A549 (cell line): Measurements from ENCODE around the gene FOSL2. TPM values are rescaled to one million over a fixed set of nuclear protein-coding genes. Genes with fewer than 3 reads are reported as not detected.
A peak's percentile ranks its signal among the peaks of the same experiment; 100 is the strongest.

Source experiments
- ATAC-seq, 2 experiments: fragments of 200-7000 bp in 1 of 2; fragments of >200 bp in 1 of 2; cut with Nextera tagmentation in 1 of 2; cut with Tn5 transposase in 1 of 2; 3 replicates each; pipeline versions ENCODE4 v1.8.0 to v1.9.1; 2018 to 2020; ENCODE audit warnings: mild to moderate bottlenecking in 1 of 2, moderate library complexity in 1 of 2
- CTCF ChIA-PET: fragments of 300-600 bp; sonication (Branson Sonifier 250); formaldehyde crosslinking; extraction: SDS; loops from one replicate; lab custom pipeline; 2021; ENCODE audit warnings: antibody characterized with exemption, inconsistent platforms; lab: Yijun Ruan, JAX
- POLR2A ChIA-PET: fragments of 350-600 bp; formaldehyde crosslinking; extraction: SDS; loops from one replicate; lab custom pipeline; 2021; ENCODE audit warnings: antibody characterized with exemption, inconsistent platforms; lab: Yijun Ruan, JAX
- DNase-seq, 2 experiments: peaks; one replicate each; pipeline versions ENCODE4 v3.0.0 to v3.0.0-alpha.2; 2011 to 2016; ENCODE audit warnings: low read depth in 1 of 2, low spot score in 1 of 2
- FAIRE-seq: peaks from 2 replicates; lab custom pipeline; 2011; peaks lifted over from hg19 to GRCh38; lab: Jason Lieb, UNC
- H3K27ac ChIP-seq, 2 experiments: fragments of >200 bp; sonication (Bioruptor Twin); formaldehyde crosslinking; 3 replicates each; pipeline ENCODE4 v1.5.1; 2016 to 2017
- H3K4me1 ChIP-seq: fragments of >200 bp; sonication (Bioruptor Twin); formaldehyde crosslinking; 3 replicates; pipeline ENCODE4 v1.6.1; 2016
- H3K4me2 ChIP-seq: fragments of >200 bp; sonication (Bioruptor Twin); formaldehyde crosslinking; 3 replicates; pipeline ENCODE4 v1.6.1; 2016
- H3K4me3 ChIP-seq: fragments of >200 bp; sonication (Bioruptor Twin); formaldehyde crosslinking; 3 replicates; pipeline ENCODE4 v1.5.1; 2016
- H3K9me3 ChIP-seq: fragments of >200 bp; sonication (Bioruptor Twin); formaldehyde crosslinking; 3 replicates; pipeline ENCODE4 v1.6.1; 2016
- ATOH8 ChIP-seq: fragments of 250-450 bp; sonication (Bioruptor Pico); IDR thresholded peaks from 2 replicates; pipeline ENCODE4 v1.5.0; 2020; ENCODE audit warnings: low read depth, mild to moderate bottlenecking, moderate library complexity
- BCL3 ChIP-seq: fragments of >200 bp; sonication (Bioruptor Twin); formaldehyde crosslinking; IDR thresholded peaks from 3 replicates; pipeline ENCODE4 v1.6.1; 2016
- CTCF ChIP-seq: fragments of >200 bp; sonication (Bioruptor Twin); formaldehyde crosslinking; IDR thresholded peaks from 3 replicates; pipeline ENCODE4 v1.5.1; 2016
- E2F6 ChIP-seq: IDR thresholded peaks from 2 replicates; pipeline ENCODE4 v1.6.1; 2012; ENCODE audit warnings: low read depth, borderline replicate concordance
- EHF ChIP-seq: fragments of 250-450 bp; sonication (Bioruptor Pico); IDR thresholded peaks from 2 replicates; pipeline ENCODE4 v1.5.0; 2020; ENCODE audit warnings: mild to moderate bottlenecking
- EP300 ChIP-seq, 2 experiments: fragments of >200 bp; sonication (Bioruptor Twin); formaldehyde crosslinking; IDR thresholded peaks; 2 replicates in 1 of 2; 3 replicates in 1 of 2; pipeline ENCODE4 v1.6.1; 2016 to 2017
- ESRRA ChIP-seq: fragments of 150-350 bp; IDR thresholded peaks from 2 replicates; pipeline ENCODE4 v1.6.1; 2014; ENCODE audit warnings: mild to moderate bottlenecking, low read length, borderline replicate concordance
- FOSB ChIP-seq: fragments of 250-450 bp; sonication (Bioruptor Pico); IDR thresholded peaks from 2 replicates; pipeline ENCODE4 v1.5.0; 2020; ENCODE audit warnings: mild to moderate bottlenecking, moderate library complexity
- FOSL2 ChIP-seq, 2 experiments: fragments of 450-650 bp in 1 of 2; fragments of >200 bp in 1 of 2; sonication (Bioruptor Twin) in 1 of 2; formaldehyde crosslinking; IDR thresholded peaks; 2 replicates each; pipeline versions ENCODE4 v1.5.0 to v1.6.1; 2016 to 2020; ENCODE audit warnings: mild to moderate bottlenecking in 1 of 2, moderate library complexity in 1 of 2
- GATA3 ChIP-seq: IDR thresholded peaks from 2 replicates; pipeline ENCODE4 v1.6.1; 2012; ENCODE audit warnings: borderline replicate concordance
- HES2 ChIP-seq: fragments of >200 bp; sonication (Bioruptor Twin); formaldehyde crosslinking; IDR thresholded peaks from 2 replicates; pipeline ENCODE4 v1.6.1; 2016
- HEYL ChIP-seq: fragments of 250-450 bp; sonication (Bioruptor Pico); IDR thresholded peaks from 2 replicates; pipeline ENCODE4 v1.8.0; 2021; ENCODE audit warnings: mild to moderate bottlenecking, moderate library complexity
- HMGXB4 ChIP-seq: fragments of 250-450 bp; sonication (Bioruptor Pico); IDR thresholded peaks from 2 replicates; pipeline ENCODE4 v1.5.0; 2021; ENCODE audit warnings: mild to moderate bottlenecking, moderate library complexity, borderline replicate concordance
- HOXA7 ChIP-seq: fragments of 250-450 bp; sonication (Bioruptor Pico); IDR thresholded peaks from 2 replicates; pipeline ENCODE4 v1.5.0; 2020; ENCODE audit warnings: mild to moderate bottlenecking, moderate library complexity
- HOXB13 ChIP-seq: fragments of 250-450 bp; sonication (Bioruptor Pico); IDR thresholded peaks from 2 replicates; pipeline ENCODE4 v1.5.0; 2020; ENCODE audit warnings: low read depth, mild to moderate bottlenecking, moderate library complexity
- JUNB ChIP-seq: fragments of >200 bp; sonication (Bioruptor Twin); formaldehyde crosslinking; IDR thresholded peaks from 2 replicates; pipeline ENCODE4 v1.6.1; 2016
- KDM1A ChIP-seq: fragments of 200-600 bp; sonication (generic); IDR thresholded peaks from 2 replicates; pipeline ENCODE4 v1.6.1; 2016; ENCODE audit warnings: low read depth, mild to moderate bottlenecking
- KDM5A ChIP-seq: fragments of 200-600 bp; sonication (generic); IDR thresholded peaks from 2 replicates; pipeline ENCODE4 v1.6.1; 2016; ENCODE audit warnings: antibody characterized with exemption, mild to moderate bottlenecking
- MAX ChIP-seq: IDR thresholded peaks from 2 replicates; pipeline ENCODE4 v1.6.1; 2012
- NFE2L2 ChIP-seq: fragments of 150-350 bp; conservative IDR thresholded peaks from 2 replicates; pipeline ENCODE4 v1.6.1; 2014; ENCODE audit warnings: low read length
- NPAS2 ChIP-seq: fragments of 250-450 bp; sonication (Bioruptor Pico); IDR thresholded peaks from 2 replicates; pipeline ENCODE4 v1.8.0; 2022; ENCODE audit warnings: mild to moderate bottlenecking, moderate library complexity, borderline replicate concordance
- PBX3 ChIP-seq: IDR thresholded peaks from 2 replicates; pipeline ENCODE4 v1.6.1; 2012
- RCOR1 ChIP-seq: fragments of 150-350 bp; IDR thresholded peaks from 2 replicates; pipeline ENCODE4 v1.6.1; 2014; ENCODE audit warnings: antibody characterized with exemption, low read length, low read depth
- RFX5 ChIP-seq: fragments of 450-650 bp; IDR thresholded peaks from 2 replicates; pipeline ENCODE4 v1.7.1; 2014; ENCODE audit warnings: antibody characterized with exemption, mild to moderate bottlenecking, moderate library complexity
- RNF2 ChIP-seq: fragments of 200-600 bp; sonication (generic); IDR thresholded peaks from 2 replicates; pipeline ENCODE4 v1.6.1; 2016; ENCODE audit warnings: low read depth, mild to moderate bottlenecking, antibody characterized with exemption, moderate library complexity, borderline replicate concordance
- SREBF2 ChIP-seq: fragments of 450-650 bp; IDR thresholded peaks from 2 replicates; pipeline ENCODE4 v1.6.1; 2014; ENCODE audit warnings: mild to moderate bottlenecking, moderate library complexity
- TFCP2L1 ChIP-seq: fragments of 250-450 bp; sonication (Bioruptor Pico); IDR thresholded peaks from 2 replicates; pipeline ENCODE4 v1.5.0; 2021; ENCODE audit warnings: mild to moderate bottlenecking
- TP53 ChIP-seq: fragments of 250-450 bp; sonication (Bioruptor Pico); IDR thresholded peaks from 2 replicates; pipeline ENCODE4 v1.5.0; 2021; ENCODE audit warnings: mild to moderate bottlenecking, moderate library complexity
- USF2 ChIP-seq: fragments of 450-650 bp; IDR thresholded peaks from 2 replicates; pipeline ENCODE4 v1.6.1; 2014; ENCODE audit warnings: antibody characterized with exemption
- ZC3H11A ChIP-seq: fragments of 450-650 bp; IDR thresholded peaks from 2 replicates; pipeline ENCODE4 v1.6.1; 2014; ENCODE audit warnings: antibody characterized with exemption, mild to moderate bottlenecking
- ZFP36 ChIP-seq: fragments of 450-650 bp; IDR thresholded peaks from 2 replicates; pipeline ENCODE4 v1.6.1; 2014; ENCODE audit warnings: borderline replicate concordance; ENCODE audit not compliant: partially characterized antibody
- ZNF302 ChIP-seq: fragments of 250-450 bp; sonication (Bioruptor Pico); IDR thresholded peaks from 2 replicates; pipeline ENCODE4 v1.9.0; 2021; ENCODE audit warnings: inconsistent platforms, mild to moderate bottlenecking, moderate library complexity
- WGBS: methylation state at CpG from one replicate; pipeline ENCODE4 v1.1.6; 2017; ENCODE audit errors: missing lambda C conversion rate; 5-methylcytosine and 5-hydroxymethylcytosine counted together
- polyA plus RNA-seq, 4 experiments: library from polyadenylated mRNA; depleted of rRNA in 3 of 4; stranded (reverse); fragments of >200 nt; fragmentation: RNase III in 1 of 4; extraction: RNeasy Plus Mini Kit Qiagen cat#74134 plus additional on column Dnase treatment in 1 of 4; gene quantifications; 2 replicates in 3 of 4; 3 replicates in 1 of 4; pipeline ENCODE4 v1.2.3, GENCODE V29; 2011 to 2017

Gene FOSL2
- polyA plus RNA-seq, 2 of the 4 experiments (the other 2 are of a cell fraction): 45.7 to 73.4 TPM

GRCh38 chr2:28390241-28390745 is 2.4 kb upstream of the FOSL2 start:
- H3K4me3 ChIP-seq: peak overlapping the region; percentile 78
- no peaks in the 10 kb centered on the region for H3K9me3 ChIP-seq
- ATAC-seq: peak; percentile 35 to 50
- no peak for FAIRE-seq
- peak; percentile 88 to 94 for DNase-seq
- H3K4me2 ChIP-seq: peak overlapping the region; percentile 83
- H3K4me1 ChIP-seq: peaks cover 23% of the 10 kb centered on the region
- ChIA-PET POLR2A (interaction anchor here (0.6 to 5.0 kb wide), 21 partner anchors 9 to 707 kb away, joined by 3 to 56 read pairs (median 5); partner anchors contain the start of genes BABAM2 and RBKS), CTCF (interaction anchor here (0.6 to 2.2 kb wide), 20 partner anchors 9 to 707 kb away, joined by 3 to 10 read pairs (median 4); no protein-coding TSS in a partner anchor)
- peak overlapping the region; percentile 95 for H3K27ac ChIP-seq
- WGBS: 0% methylated on average over 40 of the region's 45 CpGs
- TF ChIP-seq GATA3: 0 out of 2 replicates have a peak, but pooled peaks have one; percentile 58
- TF ChIP-seq HOXA7 (CRISPR knock-in tag): no peak
- TF ChIP-seq JUNB: no peak
- TF ChIP-seq HEYL (CRISPR knock-in tag): no peak
- TF ChIP-seq TP53 (CRISPR knock-in tag): peak; percentile 21; the same call in 1 of the 2 replicates
- no peak for TF ChIP-seq ATOH8 (CRISPR knock-in tag)
- TF ChIP-seq SREBF2: no peak
- no peak for TF ChIP-seq KDM5A
- peak; percentile 94 for TF ChIP-seq MAX
- no peak; the same call in 2 of the 3 replicates for TF ChIP-seq CTCF
- TF ChIP-seq HMGXB4 (CRISPR knock-in tag): no peak
- TF ChIP-seq HES2: no peak
- TF ChIP-seq RNF2: no peak
- peak in 1 of 2 experiments; percentile 18; a peak in 1 of 5 replicates for TF ChIP-seq EP300 (IDR thresholded peaks at IDR 0.05)
- TF ChIP-seq NFE2L2: no peak
- no peak for TF ChIP-seq NPAS2 (CRISPR knock-in tag)
- no peak for TF ChIP-seq EHF
- TF ChIP-seq ZC3H11A: no peak
- TF ChIP-seq ZFP36: no peak
- TF ChIP-seq ZNF302: no peak
- no peak for TF ChIP-seq FOSB (CRISPR knock-in tag)
- TF ChIP-seq RCOR1: no peak
- no peak for TF ChIP-seq FOSL2 (IDR thresholded peaks at IDR 0.05)
- peak; percentile 38 for TF ChIP-seq FOSL2 (CRISPR knock-in tag; IDR thresholded peaks at IDR 0.05)
- TF ChIP-seq PBX3: no peak
- TF ChIP-seq BCL3: peak; percentile 71; the same call in 2 of the 3 replicates
- TF ChIP-seq USF2: no peak
- peak; percentile 44; the same call in 1 of the 2 replicates for TF ChIP-seq HOXB13 (CRISPR knock-in tag)
- TF ChIP-seq ESRRA: no peak
- TF ChIP-seq E2F6: no peak; the same call in none of the 2 replicates
- TF ChIP-seq RFX5: no peak
- no peak for TF ChIP-seq KDM1A
- no peak for TF ChIP-seq TFCP2L1
